Smooth muscle cell (in vitro differentiated cells): ENCODE measurements around the gene MBIP. TPM values are rescaled to one million over a fixed set of nuclear protein-coding genes. Genes with fewer than 3 reads are reported as not detected.

Experiments used
- DNase-seq: peaks from one replicate; lab custom pipeline; 2025; ENCODE audit not compliant: unreplicated experiment; lab: John Stamatoyannopoulos, UW
- H2AFZ ChIP-seq: fragments of 200-600 bp; sonication (generic); 2 replicates; pipeline ENCODE4 v1.6.0; 2016; ENCODE audit warnings: antibody characterized with exemption, low read depth, mild to moderate bottlenecking
- H3F3A ChIP-seq: fragments of 200-600 bp; sonication (generic); 2 replicates; pipeline ENCODE4 v1.6.0; 2017; ENCODE audit warnings: antibody characterized with exemption, low read depth
- H3K27ac ChIP-seq: fragments of 200-600 bp; sonication (generic); 2 replicates; pipeline ENCODE4 v1.5.1; 2016; ENCODE audit warnings: low read depth, mild to moderate bottlenecking
- H3K27me3 ChIP-seq: fragments of 200-600 bp; sonication (generic); 2 replicates; pipeline ENCODE4 v1.6.1; 2016; ENCODE audit warnings: low read depth, mild to moderate bottlenecking
- H3K36me3 ChIP-seq: fragments of 200-600 bp; sonication (generic); 2 replicates; pipeline ENCODE4 v1.5.1; 2016; ENCODE audit warnings: low read depth
- H3K4me1 ChIP-seq: fragments of 200-600 bp; sonication (generic); 2 replicates; pipeline ENCODE4 v1.5.1; 2016; ENCODE audit warnings: low read depth
- H3K4me2 ChIP-seq: fragments of 200-600 bp; sonication (generic); 2 replicates; pipeline ENCODE4 v1.6.0; 2016; ENCODE audit warnings: mild to moderate bottlenecking
- H3K4me3 ChIP-seq: fragments of 200-600 bp; sonication (generic); 2 replicates; pipeline ENCODE4 v1.5.1; 2016; ENCODE audit warnings: mild to moderate bottlenecking
- H3K79me2 ChIP-seq: fragments of 200-600 bp; sonication (generic); 2 replicates; pipeline ENCODE4 v1.6.0; 2016; ENCODE audit warnings: low read depth, mild to moderate bottlenecking
- H3K9ac ChIP-seq: fragments of 200-600 bp; sonication (generic); 2 replicates; pipeline ENCODE4 v1.6.0; 2016; ENCODE audit warnings: low read depth
- H3K9me3 ChIP-seq: fragments of 200-600 bp; sonication (generic); replicated peaks from 2 replicates; pipeline ENCODE4 v1.5.1; 2016; ENCODE audit warnings: low read depth
- H4K20me1 ChIP-seq: fragments of 200-600 bp; sonication (generic); 2 replicates; pipeline ENCODE4 v1.6.0; 2016; ENCODE audit warnings: low read depth
- CTCF ChIP-seq: fragments of 200-600 bp; sonication (generic); IDR thresholded peaks from 2 replicates; pipeline ENCODE4 v1.5.1; 2017; ENCODE audit warnings: borderline replicate concordance, mild to moderate bottlenecking, antibody characterized with exemption; ENCODE audit not compliant: insufficient read depth, poor library complexity, severe bottlenecking
- WGBS: methylation state at CpG from one replicate; pipeline ENCODE4 v1.1.7; 2016; ENCODE audit warnings: low lambda C conversion rate; 5-methylcytosine and 5-hydroxymethylcytosine counted together
- polyA plus RNA-seq: library from polyadenylated mRNA; unstranded; fragments of >200 nt; fragmentation: Nextera tagmentation; extraction: Ambion mirVana; gene quantifications from 2 replicates; pipeline ENCODE4 v1.2.1, GENCODE V29; 2016
- total RNA-seq: library from RNA; depleted of rRNA; stranded (reverse); fragments of >200 nt; gene quantifications from 2 replicates; pipeline ENCODE4 v1.2.3, GENCODE V29; 2014

The MBIP gene
- total and polyA plus RNA-seq, 2 experiments from 2014 or later, result 27.2 to 46.0 TPM

- Histone ChIP-seq H3F3A (no peaks in the 10 kb centered on the region), H3K9ac (no peak overlapping the region), H3K27me3 (no peaks in the 10 kb centered on the region), H3K4me3 (no peak overlapping the region), H3K36me3 (peaks cover 37% of the 10 kb centered on the region), H2AFZ (no peak overlapping the region), H3K4me2 (no peak overlapping the region), H3K4me1 (no peaks in the 10 kb centered on the region), H3K79me2 (no peaks in the 10 kb centered on the region), H3K27ac (no peak overlapping the region), H4K20me1 (no peaks in the 10 kb centered on the region), H3K9me3 (no peaks in the 10 kb centered on the region)
- no peak for TF ChIP-seq CTCF
- no peak for DNase-seq
- WGBS, result 96% methylated on average over 2 of the region's 2 CpGs
Measured at GRCh38 chr14:36302823-36303222, 17.6 kb downstream of the MBIP start.

GRCh38 chr14:36301159-36301558 is 19.3 kb downstream of the MBIP start:
- DNase-seq, result no peak
- no peaks in the 10 kb centered on the region for H3K27me3 ChIP-seq
- no peak overlapping the region for H3K9ac ChIP-seq
- no peaks in the 10 kb centered on the region for H3K79me2 ChIP-seq
- no peak overlapping the region for H3K27ac ChIP-seq
- no peak overlapping the region for H3K4me3 ChIP-seq
- H2AFZ ChIP-seq, result no peak overlapping the region
- H3K9me3 ChIP-seq, result no peaks in the 10 kb centered on the region
- H4K20me1 ChIP-seq, result no peaks in the 10 kb centered on the region
- no peak overlapping the region for H3K4me2 ChIP-seq
- H3K36me3 ChIP-seq, result peaks cover 33% of the 10 kb centered on the region
- H3F3A ChIP-seq, result no peaks in the 10 kb centered on the region
- 95% methylated on average over 3 of the region's 3 CpGs for WGBS
- H3K4me1 ChIP-seq, result peaks cover 3% of the 10 kb centered on the region
- TF ChIP-seq CTCF, result no peak

- no peak for DNase-seq
- Histone ChIP-seq H3K4me2 (no peak overlapping the region), H3K36me3 (peaks cover 33% of the 10 kb centered on the region), H3K79me2 (no peaks in the 10 kb centered on the region), H3F3A (no peaks in the 10 kb centered on the region), H2AFZ (no peak overlapping the region), H3K27ac (no peak overlapping the region), H3K9ac (no peak overlapping the region), H3K27me3 (no peaks in the 10 kb centered on the region), H3K9me3 (no peaks in the 10 kb centered on the region), H3K4me3 (no peak overlapping the region), H3K4me1 (peaks cover 11% of the 10 kb centered on the region), H4K20me1 (no peaks in the 10 kb centered on the region)
- TF ChIP-seq CTCF, result no peak
Measured at GRCh38 chr14:36300337-36300736, 20.1 kb downstream of the MBIP start.
